ENCODE measurements around the gene ACOT2.
"Not testable (repeated sequence)": the region's sequence is repeated elsewhere in the genome, so short reads cannot be mapped to it uniquely, and the experiment has no call there.

- TF ChIP-seq, protein P1, sequence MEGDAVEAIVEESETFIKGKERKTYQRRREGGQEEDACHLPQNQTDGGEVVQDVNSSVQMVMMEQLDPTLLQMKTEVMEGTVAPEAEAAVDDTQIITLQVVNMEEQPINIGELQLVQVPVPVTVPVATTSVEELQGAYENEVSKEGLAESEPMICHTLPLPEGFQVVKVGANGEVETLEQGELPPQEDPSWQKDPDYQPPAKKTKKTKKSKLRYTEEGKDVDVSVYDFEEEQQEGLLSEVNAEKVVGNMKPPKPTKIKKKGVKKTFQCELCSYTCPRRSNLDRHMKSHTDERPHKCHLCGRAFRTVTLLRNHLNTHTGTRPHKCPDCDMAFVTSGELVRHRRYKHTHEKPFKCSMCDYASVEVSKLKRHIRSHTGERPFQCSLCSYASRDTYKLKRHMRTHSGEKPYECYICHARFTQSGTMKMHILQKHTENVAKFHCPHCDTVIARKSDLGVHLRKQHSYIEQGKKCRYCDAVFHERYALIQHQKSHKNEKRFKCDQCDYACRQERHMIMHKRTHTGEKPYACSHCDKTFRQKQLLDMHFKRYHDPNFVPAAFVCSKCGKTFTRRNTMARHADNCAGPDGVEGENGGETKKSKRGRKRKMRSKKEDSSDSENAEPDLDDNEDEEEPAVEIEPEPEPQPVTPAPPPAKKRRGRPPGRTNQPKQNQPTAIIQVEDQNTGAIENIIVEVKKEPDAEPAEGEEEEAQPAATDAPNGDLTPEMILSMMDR (conservative IDR thresholded peaks at IDR 0.05; ENCODE audit: low read depth, low read length), result not testable (repeated sequence)
- not testable (repeated sequence) for TF ChIP-seq EZH2 (IDR thresholded peaks at IDR 0.05; ENCODE audit: borderline replicate concordance, low read depth, low read length, poor library complexity, severe bottlenecking)
Observed at GRCh38 chr14:73542961-73543360, 26.1 kb upstream of the ACOT2 start.
